HG03139 (cell line): Measurements from ENCODE around the gene CLEC17A.
"Not testable (repeated sequence)": the region's sequence is repeated elsewhere in the genome, so short reads cannot be mapped to it uniquely, and the experiment has no call there.

Experiments
- ATAC-seq: cut with Tn5 transposase; IDR thresholded peaks from one replicate; pipeline ENCODE4 v1.9.1; 2021; ENCODE audit not compliant: unreplicated experiment

The CLEC17A gene, protein sequence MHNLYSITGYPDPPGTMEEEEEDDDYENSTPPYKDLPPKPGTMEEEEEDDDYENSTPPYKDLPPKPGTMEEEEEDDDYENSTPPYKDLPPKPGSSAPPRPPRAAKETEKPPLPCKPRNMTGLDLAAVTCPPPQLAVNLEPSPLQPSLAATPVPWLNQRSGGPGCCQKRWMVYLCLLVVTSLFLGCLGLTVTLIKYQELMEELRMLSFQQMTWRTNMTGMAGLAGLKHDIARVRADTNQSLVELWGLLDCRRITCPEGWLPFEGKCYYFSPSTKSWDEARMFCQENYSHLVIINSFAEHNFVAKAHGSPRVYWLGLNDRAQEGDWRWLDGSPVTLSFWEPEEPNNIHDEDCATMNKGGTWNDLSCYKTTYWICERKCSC

GRCh38 chr19:14582894-14583340 lies at the start of gene CLEC17A:
CLEC17A (plus strand) TSS chr19:14583084; CDS start chr19:14583161, 77 bp downstream.
- ATAC-seq, result no peak

DNA sequence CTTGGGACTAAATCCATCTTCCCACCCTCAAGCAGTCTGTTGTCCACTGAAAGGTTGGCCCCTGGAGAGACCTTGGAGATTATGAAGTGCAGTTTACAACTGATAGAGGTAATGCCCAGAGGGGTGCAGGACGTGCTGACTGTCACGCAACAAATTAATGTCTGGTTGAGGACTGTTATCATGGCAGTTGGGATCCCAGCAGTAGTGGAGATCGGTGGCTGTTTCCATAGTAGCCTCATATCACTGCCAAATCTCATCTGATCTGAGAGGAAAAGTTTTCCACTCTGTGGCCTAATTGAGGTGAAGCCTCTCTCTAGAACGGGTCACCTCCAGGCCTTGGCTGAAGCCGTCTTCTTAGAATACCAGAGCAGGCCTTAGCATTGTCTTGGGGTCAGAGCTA lies 49.4 kb upstream of the CLEC17A start:
- no peak for ATAC-seq

- ATAC-seq, result no peak
Measured at GRCh38 chr19:14536926-14537692, 45.8 kb upstream of the CLEC17A start.

DNA sequence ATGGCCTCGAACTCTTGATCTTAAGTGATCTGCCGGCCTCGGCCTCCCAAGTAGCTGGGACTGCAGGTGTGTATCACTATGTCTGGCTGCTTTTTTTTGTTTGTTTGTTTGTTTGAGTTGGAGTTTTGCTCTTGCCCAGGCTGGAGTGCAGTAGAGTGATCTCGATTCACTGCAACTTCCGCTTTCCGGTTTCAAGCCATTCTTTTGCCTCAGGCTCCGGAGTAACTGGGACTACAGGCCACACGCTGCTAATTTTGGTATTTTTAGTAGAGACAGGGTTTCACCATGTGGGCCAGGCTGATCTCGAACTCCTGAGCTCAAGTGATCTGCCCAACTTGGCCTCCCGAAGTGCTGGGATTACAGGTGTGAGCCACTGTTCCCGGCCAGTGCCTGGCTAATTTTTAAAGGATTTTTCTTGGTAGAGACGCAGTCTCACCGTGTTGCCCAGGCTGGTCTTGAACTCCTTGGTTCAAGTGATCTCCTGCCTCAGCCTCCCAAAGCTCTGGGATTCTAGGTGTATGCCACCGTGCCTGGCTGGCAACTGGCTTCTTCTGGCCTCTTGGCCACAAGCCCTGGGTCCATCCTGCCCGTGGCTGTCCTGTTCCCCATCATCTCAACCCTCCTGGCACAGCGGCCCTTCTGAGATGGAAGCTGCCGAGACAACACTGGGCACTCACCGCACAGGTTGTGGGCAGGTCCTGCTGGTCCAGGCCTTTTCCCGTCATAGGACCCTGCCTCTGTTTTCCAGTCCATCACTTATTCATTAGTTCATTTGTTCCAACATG lies 42.0 kb upstream of the CLEC17A start:
- no peak for ATAC-seq

DNA sequence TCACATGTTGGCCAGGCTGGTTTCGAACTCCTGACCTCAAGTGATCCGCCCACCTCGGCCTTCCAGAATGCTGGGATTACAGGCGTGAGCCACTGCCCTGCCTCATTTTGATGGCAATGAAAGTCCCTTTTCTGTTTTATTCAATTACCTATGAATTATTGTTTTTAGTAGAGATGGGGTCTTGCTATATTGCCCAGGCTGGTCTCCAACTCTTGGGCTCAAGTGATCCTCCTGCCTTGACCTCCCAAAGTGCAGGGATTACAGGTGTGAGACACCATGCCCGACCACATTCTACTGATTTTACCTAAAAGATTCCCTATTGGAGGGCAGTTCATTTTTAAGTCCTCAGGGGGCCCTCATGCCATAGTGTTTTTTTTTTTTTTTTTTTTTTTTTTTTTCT lies 40.9 kb upstream of the CLEC17A start:
- not testable (repeated sequence) for ATAC-seq

DNA sequence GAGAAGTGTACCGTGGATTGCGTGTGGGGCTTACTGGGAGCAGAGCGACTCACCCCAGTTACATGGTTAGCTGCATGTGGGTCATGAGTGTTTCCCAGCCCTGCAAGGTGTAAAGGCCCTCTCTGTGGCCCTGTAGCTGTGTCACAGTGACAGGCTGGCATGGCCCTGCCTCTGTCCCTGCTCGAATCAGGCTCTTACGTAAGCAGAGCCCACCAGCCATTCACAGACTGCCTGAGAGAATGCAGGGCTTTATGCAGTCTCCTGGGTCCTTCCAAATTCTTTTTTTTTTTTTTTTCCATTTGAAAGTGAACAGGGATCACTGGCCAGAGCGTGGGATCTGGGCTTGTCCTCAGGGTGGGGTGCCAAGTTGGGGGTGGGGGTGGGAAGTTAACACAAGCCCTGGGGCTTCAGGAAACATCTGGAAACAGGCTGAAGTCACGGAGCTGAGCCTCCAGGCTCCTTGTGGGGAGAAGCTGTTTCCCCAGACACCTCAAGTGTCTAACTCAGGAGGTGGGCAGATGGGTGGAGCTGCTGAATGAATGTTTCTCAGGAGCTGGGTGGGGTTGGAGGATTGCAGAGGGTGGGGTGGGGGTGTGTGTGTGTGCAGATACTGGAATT lies 40.1 kb upstream of the CLEC17A start:
- no peak for ATAC-seq

DNA sequence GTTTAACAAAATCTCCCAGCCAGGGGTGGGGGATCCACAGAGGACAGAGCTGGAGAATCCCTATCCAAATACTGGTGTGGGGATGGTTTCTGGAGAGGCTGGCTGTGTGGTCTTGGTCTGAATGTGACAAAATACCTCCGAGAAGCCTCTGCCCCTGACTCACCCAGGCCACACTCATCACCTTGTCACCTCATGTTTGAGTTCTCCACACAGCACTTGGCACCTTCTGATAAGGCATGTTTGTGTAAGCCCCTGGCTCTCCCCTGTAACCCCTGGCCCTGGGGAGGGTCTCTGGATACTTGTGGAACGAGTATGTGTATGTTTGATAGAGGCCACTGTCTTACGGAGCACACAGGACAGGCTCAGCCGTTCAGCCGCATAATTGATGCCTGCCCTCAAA lies 38.8 kb upstream of the CLEC17A start:
- ATAC-seq, result no peak

DNA sequence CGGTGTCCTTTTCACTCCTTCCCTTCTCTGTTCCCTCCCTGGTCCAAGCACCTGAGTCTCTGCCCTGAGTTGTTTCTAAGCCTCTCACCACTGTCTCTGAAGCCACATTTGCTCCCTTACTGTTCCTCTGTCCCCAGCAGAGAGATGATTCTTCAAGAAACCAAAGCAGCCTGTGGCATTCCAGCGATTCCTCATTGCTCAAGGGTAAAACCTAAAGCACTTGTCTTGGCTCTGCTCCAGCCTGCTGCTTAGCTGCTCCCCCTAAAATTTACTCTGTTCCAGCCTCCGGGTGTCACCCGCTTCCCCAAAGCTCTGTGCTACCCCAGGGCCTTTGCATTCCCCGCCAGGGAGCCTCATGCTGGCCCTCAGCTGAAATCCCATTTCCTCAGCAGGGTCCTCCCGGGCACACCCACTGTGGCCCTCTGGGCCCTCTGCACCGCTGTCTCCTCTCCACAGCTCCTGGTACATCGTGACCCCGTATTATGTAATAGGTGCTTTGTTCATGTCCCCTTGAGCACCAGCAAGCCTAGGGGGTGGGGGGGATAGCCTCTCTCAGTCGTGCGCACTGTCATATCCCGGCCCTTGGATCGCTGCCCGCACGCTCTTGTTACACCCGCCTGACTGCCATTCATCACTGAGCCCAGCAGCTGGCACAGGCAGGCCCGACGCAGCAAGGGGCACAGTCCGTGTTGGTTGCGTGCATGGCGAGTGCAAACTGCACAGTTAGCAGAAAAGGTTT lies 37.7 kb upstream of the CLEC17A start:
- ATAC-seq, result no peak

DNA sequence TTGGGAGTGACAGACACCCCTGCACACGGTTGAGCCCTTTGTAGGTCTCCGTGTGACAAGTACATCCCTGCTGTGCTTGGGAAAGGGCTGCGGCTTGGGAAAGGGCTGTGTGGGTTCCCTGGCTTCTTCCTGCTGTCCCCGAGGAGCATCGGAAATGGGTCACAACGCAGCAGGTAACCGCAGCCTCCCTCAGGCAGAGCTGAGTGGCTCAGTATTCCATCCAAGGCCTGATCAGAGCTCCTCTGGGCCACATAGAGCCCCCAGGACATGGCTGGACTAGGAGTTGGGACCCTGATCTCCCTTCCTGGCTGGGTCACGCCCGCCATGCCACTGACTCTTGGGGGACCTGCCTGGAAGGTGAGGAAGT lies 37.2 kb upstream of the CLEC17A start:
- ATAC-seq, result no peak

GRCh38 chr19:14550201-14550754 lies 32.6 kb upstream of the CLEC17A start:
- no peak for ATAC-seq

DNA sequence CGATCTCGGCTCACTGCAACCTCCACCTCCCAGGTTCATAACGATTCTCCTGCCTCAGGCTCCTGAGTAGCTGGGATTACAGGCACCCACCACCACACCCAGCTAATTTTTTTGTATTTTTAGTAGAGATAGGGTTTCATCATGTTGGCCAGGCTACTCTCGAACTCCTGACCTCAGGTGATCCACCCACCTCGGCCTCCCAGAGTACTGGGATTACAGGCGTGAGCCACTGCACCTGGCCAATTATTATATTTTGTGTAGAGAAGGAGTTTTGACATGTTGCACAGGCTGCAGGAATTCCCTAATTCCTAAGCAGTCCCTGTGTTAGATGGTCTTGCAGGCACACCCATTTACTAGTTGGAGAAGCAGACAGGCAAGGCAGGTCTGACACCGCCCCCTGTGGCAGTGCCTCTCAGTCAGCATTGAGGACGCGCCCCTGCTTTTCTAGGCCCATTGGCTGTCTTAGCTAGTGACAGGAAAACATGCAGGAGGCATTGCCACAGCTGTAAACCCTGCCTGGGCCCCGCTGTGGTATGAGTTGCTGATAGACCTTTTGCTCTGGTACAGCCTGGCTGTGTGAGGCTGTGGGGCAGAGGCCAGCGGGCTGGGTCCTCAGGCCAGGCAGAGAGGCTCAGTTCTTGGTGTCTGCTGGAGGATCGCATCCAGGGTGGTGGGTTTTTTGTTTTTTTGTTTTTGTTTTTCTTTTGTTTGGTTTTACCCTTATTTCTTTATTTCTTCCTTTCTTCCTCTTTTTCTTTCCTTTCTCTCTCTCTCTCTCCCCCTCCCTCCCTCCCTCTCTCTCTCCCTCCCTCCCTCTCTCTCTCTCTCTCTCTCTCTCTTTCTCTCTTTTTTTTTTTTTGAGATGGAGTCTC lies 31.5 kb upstream of the CLEC17A start:
- not testable (repeated sequence) for ATAC-seq

DNA sequence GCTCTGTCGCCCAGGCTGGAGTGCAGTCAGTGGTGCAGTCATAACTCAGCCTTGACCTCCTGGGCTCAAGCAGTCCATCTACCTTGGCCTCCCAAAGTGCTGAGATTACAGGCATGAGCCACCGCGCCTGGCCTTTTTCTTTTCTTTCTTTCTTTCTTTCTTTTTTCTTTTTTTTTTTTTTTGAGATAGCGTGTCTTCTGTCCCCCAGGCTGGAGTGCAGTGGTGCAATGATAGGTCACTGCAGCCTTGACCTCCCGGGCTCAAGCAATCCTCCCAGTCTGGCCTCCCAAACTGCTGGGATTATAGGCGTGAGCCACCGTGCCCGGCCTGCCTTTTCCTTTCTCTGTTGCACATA lies 30.9 kb upstream of the CLEC17A start:
- ATAC-seq, result not testable (repeated sequence)

GRCh38 chr19:14553042-14553938 lies 29.6 kb upstream of the CLEC17A start:
- no peak for ATAC-seq

GRCh38 chr19:14553939-14554243 lies 29.0 kb upstream of the CLEC17A start:
- no peak for ATAC-seq

- ATAC-seq, result no peak
Measured at GRCh38 chr19:14554382-14554812, 28.5 kb upstream of the CLEC17A start.

- ATAC-seq, result no peak
Measured at GRCh38 chr19:14555918-14556661, 26.8 kb upstream of the CLEC17A start.

DNA sequence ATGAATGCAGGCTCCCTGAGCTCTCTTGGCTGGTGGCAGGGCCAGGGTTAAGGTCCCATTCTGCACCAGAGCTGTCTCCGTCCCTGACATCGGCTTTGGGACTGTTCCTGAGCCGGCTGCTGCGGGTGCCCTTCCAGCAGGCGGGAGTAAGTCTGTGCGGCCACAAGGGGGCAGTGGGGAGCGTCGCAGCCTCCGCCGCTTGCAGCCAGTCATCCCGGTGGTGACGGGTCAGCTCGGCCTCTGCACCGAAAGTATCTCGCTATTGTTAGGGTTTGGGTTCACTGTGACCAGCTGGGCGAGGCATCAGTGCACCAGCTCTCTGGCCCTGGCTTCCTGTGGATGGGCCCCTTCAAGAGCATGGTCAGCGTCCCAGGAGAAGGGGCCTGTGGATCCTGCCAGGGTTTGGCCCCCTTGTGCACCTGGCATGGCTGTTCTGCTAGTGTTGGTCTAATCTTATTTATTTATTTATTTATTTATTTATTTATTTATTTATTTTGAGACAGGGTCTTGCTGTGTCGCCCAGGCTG lies 26.2 kb upstream of the CLEC17A start:
- ATAC-seq, result no peak
